NCI-H2227 treated with DMSO at 0.1 percent for 48 hours (cell line): ENCODE data around the gene DPY30.

Experiments used
- DNase-seq: peaks from one replicate; lab custom pipeline; 2025; lab: John Stamatoyannopoulos, UW

DPY30 gene

DNA sequence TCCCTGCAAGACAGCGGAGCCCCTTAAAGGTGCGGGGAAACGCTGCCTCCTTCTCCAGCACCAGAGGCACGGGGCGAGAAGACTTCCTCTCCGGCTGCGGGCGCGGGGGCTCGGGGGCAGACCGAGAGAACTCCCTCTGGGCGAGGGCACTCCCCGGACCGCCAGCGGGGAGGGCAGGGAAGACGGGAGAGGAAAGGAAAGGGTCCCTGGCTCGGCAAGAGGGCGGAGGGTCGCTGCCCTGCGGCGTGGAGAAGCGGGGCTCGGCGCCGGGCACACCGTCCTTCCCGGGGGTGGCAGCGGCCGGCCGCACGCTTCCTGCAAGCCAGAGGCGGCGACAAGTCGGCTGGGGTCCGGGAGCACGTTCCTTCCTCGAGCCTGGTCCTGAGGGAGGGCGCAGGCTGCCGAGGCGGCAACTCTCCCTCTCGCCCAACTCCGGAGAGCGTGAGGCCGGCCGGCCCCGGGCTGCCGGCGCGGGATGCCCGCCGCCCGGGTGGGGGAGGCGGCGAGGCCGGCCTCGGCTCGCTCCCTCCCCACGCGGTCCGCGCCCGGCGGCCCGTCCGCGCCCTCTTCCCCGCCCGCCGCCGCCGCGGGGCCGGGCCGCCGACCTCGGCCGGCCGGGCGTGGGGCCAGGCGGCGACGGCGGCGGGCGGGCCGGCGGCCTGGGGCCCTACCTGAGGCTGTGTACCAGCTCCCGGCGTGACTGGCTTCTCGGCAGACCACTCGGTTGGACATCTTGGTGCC is 29.9 kb downstream of the DPY30 start:
- DNase-seq, result no peak

DNA sequence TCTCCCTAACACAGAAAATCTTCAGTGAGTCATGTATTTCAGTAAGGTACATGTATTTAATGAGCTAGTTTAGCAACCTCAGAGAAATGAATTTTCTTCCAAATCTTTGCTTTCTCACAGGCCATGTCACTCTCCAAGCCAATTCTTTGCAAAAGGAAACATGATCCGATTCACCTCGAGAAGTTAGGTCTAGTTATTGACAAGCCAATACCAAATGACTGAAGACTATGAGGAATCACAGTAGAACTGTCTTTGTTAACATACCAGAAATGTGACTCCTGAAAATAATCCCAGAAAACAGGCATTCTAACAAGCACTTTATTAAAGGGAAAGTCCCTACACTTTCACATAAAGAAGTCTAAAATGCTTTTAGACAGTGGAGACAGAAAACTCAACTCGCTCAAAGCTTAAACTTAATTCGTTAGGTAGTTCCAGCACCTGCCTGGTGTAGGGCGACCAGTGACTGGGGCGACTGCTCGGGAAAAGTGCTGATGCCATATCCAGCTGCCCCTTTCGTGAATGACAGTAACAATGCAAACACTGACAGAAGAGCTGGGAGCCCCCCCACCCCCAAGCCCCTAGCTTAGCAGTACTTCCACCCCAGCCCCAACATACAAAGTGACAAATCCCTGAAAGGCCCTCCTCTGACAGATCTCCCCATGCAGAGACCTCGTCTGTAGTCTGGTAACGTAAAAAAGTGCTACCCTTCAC is 30.6 kb downstream of the DPY30 start:
- no peak for DNase-seq

DNA sequence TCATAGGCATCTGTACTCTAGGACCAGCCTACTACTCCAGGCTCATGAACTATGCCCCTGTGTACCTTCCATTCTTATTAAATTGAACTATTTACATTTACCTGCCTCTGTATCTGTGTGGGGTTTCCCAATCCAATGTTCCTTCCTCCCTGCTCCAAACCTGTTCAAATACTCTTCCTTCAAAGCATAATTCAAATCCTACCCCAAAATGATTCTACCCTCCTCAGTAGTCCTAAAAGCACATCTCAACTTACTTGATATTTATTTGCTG is 32.5 kb downstream of the DPY30 start:
- DNase-seq, result no peak

DNA sequence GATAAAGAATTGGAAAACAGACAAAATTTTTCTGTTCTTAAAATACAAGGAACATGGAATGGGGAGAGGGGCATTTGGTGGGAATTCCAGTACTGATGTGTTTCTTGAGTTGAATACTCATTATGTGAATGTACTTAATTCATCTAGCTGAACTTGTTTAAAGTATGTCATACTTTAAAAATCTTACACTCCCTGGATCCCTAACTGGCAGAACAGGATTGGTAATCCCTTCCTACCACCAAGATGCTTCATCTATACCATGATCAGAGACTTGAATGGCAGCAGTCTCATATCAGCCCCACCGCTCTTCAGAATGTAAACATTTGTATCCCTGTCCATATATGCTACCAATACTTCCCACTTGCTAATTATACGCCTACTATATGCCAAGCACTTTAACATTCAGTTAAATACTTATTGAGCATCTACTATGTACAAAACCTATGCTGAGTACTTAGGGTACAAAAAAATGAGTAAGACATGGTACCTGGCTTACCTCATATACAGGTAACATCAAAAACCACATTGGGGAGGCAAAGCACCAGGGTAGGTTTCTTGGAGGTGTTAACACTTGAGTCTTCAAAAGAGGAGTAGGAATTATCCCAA is 34.1 kb downstream of the DPY30 start:
- no peak for DNase-seq

DNA sequence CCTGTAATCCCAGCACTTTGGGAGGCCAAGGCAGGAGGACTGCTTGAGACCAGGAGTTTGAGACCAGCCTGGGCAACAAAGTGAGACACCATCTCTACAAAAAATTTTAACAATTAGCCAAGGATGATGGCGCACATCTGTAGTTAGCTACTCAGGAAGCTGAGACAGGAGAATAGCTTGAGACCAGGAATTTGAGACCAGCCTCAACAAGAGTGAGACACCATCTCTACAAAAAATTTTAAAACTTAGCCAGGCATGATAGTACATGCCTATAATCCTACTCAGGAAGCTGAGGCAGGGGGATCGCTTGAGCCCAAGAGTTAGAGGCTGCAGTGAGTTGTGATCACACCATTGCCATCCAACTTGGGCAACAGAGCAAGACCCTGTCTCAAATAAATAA is 35.8 kb downstream of the DPY30 start:
- no peak for DNase-seq

DNA sequence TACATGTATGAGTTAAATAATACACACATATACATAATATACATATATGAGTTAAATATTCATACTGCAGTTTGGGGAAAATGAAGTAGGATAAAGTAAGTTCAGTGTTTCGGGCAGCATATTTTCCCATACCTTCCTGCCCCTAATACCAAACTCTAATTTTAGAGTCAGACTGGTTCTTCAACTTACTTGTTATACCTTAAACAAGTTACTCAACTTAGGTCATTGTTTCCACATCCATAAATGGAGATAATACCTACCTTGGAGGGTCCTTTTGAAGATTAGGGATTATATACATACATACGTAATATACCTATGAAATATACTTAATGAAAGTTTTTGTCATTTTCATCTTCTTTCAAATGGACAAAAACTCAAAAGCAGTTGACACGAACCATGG is 37.2 kb downstream of the DPY30 start:
- no peak for DNase-seq

DNA sequence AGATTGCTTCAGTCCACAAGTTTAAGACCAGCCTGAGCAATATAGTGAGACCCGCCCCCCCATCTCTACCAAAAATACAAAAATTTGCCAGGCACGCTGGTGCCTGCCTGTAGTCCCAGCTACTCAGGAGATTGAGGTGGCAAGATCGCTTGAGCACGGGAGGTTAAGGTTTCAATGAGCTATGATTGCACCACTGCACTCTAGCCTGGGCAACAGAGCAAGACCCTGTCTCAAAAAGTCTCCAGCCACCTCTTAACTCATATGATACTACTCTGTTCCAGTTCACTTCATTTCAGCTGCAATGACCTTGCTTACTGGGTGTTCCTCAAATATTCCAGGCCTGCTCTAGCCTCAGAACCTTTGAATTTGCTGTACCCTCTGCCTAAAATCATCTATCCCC is 40.2 kb downstream of the DPY30 start:
- no peak for DNase-seq

DNA sequence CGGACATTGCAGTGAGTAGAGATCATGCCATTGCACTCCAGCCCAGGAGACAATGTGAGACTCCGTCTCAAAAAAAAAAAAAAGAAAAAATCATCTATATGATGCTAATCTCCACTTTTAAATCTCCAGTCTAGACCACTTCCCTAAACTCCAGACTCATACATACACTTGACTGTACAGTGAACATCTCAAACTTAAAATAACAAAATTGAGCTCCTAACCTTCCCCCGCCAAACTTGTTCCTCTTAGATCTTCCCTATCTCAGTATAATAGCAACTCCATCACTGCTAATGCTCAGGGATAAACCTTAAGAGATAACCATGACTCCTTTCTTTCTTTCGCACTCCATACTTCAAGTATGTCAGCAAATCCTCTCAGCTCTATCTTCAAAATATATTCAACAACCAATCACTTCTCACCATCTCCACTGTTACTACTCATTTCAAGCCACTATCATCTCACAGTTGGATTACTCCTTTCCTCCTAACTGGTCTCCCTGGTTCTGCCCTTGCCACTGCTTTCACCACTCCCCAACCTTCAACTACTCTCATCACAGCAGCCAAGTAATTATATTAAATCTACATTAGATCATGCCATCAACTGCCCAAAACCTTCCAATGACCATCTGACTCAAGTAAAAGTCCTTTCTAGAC is 40.7 kb downstream of the DPY30 start:
- no peak for DNase-seq

DNA sequence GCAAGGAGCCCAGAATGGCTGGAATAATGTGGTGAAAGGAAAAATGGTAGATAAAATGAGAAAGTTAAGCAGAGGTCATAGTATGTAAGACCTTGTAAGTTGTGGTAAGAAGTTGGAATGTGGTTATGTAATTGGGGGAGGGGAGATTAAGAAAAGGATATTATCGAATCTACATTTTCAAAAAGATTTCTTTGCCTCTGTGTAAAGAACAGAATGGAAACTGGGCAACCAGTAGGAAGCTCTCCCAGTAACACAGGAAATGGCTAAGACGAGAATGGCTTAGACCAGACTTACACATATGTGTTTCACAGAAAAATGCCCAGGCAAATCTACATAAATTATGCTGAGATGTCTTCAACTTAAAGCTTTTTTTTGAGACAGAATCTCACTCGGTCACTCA is 42.0 kb downstream of the DPY30 start:
- DNase-seq, result no peak

DNA sequence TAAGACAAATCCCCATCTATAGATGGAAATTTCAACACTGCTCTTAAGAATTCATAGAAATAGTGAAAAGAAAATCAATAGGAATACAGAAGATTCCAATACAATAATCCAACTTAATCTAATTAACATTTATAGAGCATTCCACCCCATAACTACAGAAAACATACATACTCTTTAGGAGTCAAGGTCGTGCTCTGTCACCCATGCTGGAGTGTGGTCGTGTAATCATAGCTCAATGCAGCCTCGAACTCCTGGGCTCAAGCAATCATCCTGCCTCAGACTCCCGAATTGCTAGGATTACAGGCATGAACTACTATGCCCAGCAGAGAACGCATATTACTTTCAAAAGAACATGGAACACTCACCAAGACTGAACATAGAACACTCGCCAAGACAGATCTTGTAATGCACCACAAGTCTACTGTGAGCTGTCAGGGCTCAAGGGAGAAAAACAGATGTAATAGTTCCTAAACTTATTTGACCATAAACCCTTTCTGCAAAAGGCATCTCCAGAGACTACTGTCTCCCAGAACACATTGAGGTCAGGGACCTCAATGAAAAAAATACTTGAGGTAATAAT is 42.9 kb downstream of the DPY30 start:
- no peak for DNase-seq

DNA sequence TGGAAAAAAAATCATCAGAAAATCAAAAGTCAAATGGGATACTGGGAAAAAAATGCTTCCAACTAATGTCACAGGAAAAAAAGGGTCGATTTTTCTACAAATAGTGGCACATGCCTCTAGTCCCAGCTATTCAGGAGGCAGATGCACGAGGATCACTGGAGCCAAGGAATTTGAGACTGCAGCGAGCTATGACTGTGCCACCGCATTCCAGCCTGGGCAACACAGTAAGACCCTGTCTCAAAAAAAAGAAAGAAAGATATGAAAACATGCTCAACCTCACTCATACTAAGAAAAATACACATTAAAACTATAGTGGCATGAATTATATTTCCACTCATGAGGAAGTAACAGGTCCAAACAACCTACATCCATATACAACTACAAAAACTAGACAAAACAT is 46.7 kb downstream of the DPY30 start:
- no peak for DNase-seq

DNA sequence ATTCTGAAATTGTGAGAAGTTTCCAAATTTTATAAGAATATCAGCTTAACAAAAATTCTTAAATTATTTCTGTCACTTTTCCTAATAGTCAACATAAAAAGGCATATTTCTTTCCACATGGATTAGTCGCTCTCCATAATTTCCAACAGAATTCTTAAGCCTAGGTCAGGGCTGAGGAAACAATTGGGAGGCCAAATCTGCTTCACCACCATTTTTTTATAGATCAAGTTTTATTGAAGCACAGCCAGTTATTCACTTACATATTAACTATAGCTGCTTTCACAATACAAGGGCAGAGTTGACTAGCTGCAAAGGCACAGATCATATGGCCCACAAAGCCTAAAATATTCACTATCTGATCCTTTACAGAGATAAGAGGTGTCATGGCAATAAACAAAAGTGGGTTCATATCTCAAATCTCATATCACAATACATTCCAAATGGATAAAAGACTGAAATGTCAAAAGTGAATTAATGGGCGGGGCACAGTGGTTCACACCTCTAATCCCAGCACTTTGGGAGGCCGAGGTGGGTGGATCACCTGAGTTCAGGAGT is 47.5 kb downstream of the DPY30 start:
- DNase-seq, result no peak

DNA sequence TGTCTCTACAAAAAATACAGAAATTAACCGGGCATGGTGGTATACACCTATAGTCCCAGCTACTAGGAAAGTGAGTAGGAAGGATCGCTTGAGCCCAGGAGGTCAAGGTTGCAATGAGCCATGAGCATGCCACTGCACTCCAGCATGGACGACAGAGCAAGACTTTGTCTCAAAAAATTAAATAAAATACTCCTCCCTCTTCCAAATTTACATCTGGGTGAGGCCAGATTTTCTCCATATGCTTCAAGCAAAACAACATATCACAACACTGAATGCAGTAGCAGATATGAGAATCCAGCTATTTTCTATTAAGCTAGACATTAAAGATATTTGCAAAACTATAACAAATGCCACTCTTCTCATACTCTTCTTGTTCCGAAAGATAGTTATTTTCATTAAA is 49.7 kb downstream of the DPY30 start:
- DNase-seq, result no peak

DNA sequence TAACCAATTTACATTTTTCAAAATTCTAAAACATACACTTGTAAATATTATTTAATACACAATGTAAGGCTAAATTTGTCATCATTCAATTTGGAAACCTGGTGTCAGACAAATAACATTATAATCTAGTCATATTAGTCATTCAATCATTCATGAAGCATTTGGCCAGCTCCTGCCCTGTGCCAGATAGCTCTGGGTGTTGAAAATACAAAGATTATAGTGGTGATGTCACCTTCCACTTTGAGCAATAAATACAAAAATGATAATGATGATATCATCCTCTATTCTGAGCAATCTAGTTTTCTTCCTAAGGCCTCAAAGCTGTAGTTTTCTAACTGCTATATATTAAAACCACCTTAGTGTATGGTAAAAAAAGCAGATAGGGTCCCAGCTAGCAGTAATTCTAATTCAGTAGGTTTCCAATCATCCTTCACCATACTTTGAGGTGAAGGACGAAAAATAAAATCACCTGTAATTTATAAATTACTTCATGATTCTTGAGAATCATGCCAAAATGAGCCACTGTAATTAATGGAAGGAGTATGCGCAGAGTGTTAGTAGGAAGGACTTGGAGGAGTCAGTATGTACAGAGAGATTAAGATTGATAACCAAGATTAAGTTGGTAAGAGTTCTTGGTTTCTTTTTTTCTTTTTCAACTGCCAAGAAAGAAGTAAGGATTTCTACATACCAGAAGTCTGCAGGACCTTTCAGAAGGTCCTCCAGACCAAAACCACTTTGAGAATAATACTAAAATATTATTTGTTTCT is 52.0 kb downstream of the DPY30 start:
- DNase-seq, result no peak

DNA sequence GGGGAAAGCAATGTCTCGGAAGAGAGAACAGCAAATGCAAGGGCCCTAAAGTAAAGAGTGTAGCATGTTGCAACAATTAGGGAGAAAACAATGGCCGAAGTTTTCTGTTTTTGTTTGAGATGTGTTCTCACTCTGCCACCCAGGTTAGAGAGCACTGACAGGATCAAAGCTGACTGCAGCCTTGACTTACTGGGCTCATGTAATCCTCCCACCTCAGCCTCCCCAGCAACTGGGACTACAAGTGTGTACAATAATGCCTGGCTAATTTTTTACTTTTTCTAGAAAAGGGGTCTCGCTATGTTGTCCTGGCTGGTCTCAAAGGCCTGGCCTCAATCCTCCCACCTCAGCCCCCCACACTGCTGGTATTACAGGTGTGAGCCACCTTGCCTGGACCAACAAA is 52.7 kb downstream of the DPY30 start:
- no peak for DNase-seq

DNA sequence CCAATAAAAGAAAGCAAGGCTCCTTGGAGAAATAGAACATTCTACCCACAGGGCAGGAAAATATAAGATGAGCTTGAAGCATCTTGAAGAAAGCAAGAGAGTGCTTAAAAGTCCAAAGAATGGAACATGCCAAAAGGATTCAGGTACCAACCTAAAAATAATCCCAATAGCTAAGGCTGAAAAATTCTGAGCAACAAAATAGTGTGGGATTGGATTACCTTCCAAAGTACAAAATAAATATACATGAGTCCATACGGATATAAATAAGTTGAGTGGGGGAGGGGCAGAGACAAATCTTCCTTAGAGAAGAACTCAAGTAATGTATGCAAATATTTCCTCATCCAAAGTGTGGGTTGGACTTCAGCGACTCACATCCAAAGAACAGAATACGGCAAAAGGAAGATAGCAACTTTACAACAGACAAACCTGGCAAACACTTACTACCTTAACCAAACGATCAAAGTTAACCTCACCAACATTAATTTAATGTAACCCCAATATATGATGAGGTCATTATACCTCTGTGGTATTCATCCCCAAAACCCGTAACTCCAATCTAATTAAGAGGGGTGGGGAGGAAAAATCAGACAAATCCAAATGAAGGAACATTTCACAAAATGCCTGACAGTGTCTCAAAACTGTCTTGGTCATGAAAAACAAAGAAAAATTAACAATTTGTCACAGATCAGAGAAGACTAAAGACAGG is 55.7 kb downstream of the DPY30 start:
- no peak for DNase-seq

DNA sequence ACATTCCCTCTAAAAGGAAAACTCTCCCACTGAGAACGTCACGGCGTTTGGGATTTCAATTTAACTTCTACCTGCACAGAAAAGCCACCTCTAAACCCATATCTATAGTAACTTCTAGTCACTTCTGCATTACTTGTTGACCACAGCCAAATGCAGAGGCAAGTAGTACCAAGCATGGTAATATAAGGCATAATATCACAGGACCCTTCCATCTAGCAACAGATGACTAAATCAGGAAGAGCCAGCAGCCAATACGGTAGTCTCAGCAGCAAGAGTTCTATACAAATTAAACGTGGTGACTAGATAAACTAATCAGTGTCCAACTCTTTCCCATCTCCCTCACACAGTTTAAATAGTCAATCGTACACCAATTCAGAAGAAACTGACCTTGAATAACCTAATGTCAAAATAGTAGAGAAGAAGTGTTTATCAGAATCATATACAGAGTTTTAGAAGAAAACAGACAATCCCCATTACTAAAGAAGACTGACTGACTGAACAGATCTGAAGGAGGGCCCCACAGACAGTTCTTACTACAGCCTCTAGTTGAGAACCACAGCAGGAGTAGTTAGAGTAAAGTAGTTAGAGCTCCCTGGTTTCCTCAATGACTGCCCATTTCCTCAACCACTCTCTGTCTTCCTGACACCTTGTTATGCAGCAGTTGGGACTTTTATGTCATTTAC is 58.8 kb downstream of the DPY30 start:
- no peak for DNase-seq

DNA sequence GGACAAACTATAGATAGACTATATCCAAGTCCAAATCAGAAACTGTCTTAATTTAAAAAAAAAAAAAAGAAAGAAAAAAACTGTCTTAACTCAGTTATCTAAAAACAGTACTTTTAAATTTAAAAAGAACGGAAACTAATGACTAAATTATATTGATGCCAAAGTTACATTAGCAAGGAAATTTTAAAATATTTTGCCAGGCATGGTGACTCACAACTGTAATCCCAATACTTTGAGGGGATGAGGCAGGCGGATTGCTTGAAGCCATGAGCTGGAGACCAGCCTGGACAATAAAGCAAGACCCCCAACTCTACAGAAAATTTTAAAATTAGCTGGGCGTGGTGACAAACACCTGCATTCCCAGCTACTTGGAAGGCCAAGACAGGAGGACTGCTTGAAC is 59.6 kb downstream of the DPY30 start:
- DNase-seq, result no peak

DNA sequence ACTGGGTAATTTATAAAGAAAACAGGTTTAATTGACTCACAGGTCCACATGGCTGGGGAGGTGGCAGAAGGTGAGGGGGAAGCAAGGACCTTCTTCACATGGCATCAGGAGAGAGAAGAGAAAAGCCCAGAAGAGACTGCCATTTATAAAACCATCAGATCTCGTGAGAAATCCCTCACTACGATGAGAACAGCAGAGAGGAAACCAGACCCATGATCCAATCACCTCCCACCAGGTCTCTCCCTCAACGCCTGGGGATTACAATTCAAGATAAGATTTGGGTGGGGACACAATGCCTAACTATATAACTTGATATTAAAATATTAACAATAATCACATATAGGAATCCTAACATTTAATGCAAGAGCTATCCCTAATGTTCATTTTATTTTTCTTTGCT is 60.6 kb downstream of the DPY30 start:
- no peak for DNase-seq

DNA sequence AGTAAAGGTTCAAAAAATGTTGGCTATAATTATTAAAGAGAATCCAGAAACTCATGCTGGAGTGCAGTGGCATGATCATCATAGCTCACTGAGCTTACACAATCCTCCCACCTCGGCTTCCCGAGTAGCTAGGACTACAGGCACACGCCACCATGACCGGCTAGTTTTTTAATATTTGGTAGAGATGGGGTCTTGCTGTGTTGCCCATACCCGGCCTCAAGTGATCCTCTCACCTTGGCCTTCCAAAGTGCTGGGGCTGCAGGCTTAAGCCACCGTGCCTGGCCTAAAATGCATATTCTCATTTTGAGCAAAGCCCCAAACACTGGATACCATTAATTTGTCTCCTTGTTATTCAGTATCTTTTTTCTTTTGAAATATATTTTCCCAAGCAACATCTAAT is 61.2 kb downstream of the DPY30 start:
- DNase-seq, result no peak
